GM19023 (cell line): ENCODE data around the gene MAPK13.
"Not testable (repeated sequence)": the region's sequence is repeated elsewhere in the genome, so short reads cannot be mapped to it uniquely, and the experiment has no call there.

Experiments used
- ATAC-seq: cut with Tn5 transposase; IDR thresholded peaks from one replicate; pipeline ENCODE4 v1.9.1; 2021; ENCODE audit warnings: mild to moderate bottlenecking, moderate library complexity; ENCODE audit not compliant: unreplicated experiment

Gene MAPK13

DNA sequence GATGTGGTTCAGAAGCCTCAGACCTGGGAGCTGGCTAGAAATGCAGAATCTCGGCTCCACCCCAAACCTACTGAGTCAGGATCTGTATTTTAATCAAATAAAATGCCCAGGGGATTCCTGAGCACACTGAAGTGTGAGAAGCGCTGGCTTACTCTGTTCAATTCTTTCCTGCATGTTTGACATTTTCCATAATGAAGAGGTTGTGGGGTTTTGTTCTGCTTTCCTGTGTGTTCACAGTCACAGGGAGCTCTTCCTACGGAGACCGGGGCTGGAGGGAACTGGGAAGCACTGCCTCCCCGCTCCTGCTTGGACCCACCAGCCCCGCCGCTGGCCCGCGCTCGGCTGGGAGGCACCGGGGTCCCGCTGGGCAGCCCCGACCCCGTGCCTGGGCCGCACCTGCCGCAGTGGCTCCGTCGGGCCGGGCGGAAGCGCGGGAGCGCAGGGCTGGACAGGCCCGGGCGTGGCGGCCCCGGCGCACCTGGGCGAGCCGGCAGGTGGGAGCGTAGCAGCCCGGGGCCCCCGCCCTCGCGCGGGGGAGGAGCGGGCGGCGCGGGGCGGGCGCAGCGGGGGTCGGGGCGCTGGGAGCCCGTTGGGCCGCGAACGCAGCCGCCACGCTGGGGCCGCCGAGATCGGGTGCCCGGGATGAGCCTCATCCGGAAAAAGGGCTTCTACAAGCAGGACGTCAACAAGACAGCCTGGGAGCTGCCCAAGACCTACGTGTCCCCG, at the start of gene MAPK13:
MAPK13 (plus strand) TSS at position 573 of the 726 bp plus-strand sequence; CDS start at position 643, 70 bp downstream.
- no peak for ATAC-seq

DNA sequence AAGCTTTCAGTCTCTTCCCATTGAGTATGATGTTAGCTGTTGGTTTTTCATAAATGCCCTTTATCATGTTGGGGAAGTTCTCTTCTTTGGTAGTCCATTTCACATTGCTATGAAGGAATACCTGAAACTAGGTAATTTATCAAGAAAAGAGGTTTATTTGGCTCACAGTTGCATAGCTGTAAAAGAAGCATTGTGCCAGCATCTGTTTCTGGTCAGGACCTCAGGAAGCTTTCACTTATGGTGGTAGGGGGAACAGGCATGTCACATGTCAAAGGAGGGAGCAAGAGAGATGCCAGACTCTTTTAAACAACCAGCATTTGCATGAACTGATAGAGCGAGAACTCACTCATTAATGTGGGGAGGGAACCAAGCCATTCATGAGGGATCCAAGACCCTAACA, 48.0 kb upstream of the MAPK13 start:
- ATAC-seq, result no peak

DNA sequence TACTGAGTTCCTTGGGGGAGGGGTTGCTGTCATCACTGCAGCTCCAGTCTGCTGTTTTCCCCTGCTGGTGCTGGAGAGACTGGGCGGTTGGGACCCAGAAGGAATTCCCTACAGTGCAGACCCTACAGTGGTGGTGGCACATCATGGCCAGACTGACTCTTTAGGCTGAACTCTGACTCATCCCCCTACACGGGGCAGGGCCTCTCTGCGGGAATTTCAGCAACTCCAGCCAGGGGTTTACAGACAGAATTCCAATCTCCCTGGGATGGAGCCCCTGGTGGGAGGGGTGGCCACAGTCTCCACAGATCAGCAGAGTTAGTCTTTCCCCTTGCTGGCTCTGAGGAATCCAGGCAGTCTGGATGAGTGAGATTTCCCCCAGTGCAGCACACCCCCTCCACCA, 46.9 kb upstream of the MAPK13 start:
- ATAC-seq, result no peak

- not testable (repeated sequence) for ATAC-seq
These were observed 42.1 kb upstream of the MAPK13 start for GRCh38 chr6:36088204-36088603.

GRCh38 chr6:36089048-36089447, 41.3 kb upstream of the MAPK13 start:
- ATAC-seq, result no peak

DNA sequence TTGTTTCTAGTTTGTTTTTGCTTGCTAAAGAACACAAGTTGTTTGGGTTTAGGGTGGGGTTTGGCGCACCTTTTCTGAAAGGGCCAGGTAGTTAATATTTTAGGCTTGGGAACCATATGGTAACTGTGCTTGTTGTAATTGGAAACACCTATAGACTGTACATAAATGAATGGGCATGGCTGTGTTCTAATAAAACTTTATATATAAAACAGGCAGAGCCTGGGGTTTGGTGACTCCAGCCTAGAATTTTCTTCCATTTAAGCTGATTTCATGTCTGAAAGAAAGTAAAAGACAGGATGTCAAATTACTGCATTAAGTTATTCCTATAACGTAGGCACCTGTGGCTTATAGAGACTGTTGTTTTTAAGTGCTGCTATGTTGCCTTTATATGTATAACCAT, 36.1 kb upstream of the MAPK13 start:
- ATAC-seq, result no peak

GRCh38 chr6:36094753-36095496, 35.4 kb upstream of the MAPK13 start:
- ATAC-seq, result no peak

DNA sequence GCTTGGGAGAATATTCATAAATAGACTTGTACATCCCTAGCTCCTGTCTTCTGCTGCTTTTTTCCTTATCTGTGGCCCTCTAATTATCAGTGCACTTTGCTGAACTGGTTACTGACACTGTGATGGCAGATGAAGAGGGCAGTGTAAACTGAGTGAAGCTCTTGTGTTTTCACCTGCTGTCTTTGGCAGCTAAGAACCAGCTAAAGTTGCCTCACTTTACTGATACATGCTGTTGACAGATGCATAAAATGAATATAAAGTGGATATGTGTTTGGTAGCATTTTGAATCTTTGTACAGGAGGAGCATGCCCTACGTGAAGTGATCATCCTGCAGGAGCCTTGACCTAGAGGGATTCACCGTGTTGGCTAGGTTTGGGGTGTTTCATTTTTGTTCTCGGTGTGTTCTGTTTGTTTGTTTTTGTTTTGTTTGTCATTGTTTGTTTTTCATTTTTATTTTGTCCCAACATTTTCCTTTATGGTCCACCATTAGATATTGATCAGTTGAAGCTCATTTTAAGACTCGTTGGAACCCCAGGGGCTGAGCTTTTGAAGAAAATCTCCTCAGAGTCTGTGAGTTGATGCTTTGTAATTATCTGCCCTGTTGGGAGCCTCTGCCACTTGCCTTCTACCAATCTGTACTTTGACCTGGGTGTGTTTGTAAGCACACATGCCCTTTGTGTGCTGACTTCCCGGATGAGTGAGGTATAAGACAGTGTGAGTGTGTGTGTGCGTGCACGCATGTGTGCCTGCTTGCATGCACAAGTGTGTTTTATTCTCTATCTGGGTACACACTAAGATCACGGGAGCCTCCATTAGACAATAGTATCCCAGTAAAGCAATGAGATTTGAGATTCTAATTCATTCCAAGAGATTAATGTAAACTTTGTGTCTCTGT, 34.6 kb upstream of the MAPK13 start:
- no peak for ATAC-seq

DNA sequence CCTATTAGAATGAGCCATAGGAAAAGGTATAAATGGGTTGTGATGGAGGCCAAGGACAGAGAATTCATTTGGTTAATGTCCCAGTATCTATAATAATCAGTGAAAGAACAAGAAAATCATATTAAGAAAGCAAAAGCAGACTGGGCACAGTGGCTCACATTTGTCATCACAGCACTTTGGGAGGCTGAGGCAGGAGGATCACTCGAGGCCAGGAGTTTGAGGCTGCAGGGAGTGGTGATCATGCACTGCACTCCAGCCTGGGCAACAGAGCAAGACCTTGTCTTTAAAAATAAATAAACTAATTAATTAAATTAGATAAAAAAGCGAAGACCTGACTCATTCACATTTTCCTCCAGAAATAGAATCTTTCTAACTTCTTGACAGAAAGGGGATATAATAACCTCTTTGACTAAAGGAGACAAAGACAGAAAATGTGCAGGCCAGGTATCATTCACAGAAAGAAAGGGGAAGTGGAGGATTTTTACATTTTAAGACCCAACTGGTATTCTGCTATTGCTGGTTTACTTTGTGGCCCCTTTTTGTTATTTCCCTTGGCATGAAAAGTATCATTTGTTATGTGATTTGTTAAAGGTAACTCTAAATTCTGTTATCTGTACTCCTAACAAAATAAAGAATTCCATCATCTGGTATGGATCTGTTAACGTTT, 31.9 kb upstream of the MAPK13 start:
- no peak for ATAC-seq

GRCh38 chr6:36098920-36099647, 31.2 kb upstream of the MAPK13 start:
- no peak for ATAC-seq

GRCh38 chr6:36099869-36100483, 30.3 kb upstream of the MAPK13 start:
- ATAC-seq, result no peak

GRCh38 chr6:36101691-36102090, 28.6 kb upstream of the MAPK13 start:
- ATAC-seq, result no peak

DNA sequence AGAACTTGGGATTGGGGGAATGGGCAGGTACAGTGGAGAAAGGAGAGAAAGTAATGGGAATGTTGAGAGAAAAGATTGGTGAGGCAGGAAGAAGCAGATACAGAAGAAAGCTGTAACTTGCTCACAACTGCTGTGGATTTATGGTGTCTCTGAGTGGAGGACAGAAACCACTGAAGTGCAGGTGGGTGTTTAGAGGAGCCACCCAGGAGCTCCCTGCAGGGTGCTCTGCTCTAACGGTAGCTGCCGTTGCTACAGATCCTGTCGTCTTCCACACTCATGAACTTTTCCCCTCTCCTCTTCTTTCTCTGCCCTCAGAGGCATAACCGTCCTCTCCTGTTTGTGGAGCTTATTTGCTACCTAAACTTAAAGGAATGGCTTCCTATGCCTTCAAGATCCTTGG, 27.5 kb upstream of the MAPK13 start:
- no peak for ATAC-seq

DNA sequence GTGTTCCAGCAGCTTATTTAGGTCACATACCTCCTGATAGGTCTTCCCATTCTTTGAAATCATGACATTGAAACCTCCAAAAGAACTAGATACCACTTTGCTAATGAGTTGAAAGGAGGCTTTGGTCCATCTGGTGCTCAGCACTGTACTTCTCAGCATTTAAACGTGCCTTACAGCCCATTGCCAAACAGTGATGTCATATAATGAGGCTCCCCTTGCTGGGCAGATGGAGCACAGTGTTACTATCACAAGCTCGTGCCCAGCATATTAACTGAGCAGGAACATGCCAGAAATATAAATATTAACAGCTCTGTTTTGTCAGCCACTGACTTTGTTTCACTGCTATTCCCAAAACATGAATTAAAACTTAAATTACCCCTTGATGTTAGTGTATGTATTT, 25.5 kb upstream of the MAPK13 start:
- no peak for ATAC-seq

DNA sequence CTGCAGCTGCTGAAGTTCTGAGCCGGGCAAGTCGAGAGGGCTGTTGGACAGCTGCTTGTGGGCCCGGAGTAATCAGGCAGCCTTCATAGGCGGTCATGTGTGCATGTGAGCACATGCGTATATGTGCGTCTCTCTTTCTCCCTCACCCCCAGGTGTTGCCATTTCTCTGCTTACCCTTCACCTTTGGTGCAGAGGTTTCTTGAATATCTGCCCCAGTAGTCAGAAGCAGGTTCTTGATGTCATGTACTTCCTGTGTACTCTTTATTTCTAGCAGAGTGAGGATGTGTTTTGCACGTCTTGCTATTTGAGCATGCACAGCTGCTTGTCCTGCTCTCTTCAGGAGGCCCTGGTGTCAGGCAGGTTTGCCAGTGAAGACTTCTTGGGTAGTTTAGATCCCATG, 21.2 kb upstream of the MAPK13 start:
- no peak for ATAC-seq

- ATAC-seq, result no peak
These were observed 20.3 kb upstream of the MAPK13 start for GRCh38 chr6:36110050-36110449.

DNA sequence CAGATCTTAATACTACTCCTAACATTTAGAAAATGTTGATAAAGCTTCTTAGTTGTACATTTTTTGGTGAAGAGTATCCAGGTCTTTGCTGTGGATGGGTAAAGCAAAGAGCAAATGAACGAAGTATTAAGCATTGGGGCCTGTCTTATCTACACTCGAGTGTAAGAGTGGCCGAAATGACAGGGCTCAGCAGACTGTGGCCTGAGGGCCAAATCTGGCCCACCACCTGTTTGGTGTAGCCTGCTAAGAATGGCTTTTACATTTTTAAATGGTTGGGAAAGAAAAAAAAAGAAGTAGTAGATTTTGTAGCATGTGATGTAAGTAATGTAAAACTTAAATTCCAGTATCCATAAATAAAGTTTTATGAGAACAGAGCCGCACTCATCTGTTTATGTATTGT, 19.4 kb upstream of the MAPK13 start:
- no peak for ATAC-seq

DNA sequence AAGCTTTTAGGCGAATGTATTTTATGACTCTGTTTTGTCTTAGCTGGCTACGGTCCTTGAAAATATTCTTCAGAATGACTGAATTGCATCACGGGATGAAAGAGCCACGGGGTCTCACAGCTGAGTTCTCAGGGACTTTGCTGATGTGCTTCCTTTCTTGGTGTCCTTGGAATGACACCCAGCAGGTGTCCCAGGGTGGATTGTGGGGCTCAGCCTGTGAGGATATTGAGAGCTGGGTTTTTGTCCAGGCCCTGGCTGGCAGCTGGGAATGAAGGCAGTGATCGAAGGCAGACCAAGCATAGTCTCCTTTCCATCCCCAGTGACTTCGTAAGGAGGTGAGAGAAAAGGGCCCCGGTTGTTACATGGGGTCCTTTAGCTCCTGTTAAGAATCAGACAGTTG, 18.8 kb upstream of the MAPK13 start:
- ATAC-seq, result no peak

- no peak for ATAC-seq
These were observed 17.3 kb upstream of the MAPK13 start for GRCh38 chr6:36113049-36113448.

DNA sequence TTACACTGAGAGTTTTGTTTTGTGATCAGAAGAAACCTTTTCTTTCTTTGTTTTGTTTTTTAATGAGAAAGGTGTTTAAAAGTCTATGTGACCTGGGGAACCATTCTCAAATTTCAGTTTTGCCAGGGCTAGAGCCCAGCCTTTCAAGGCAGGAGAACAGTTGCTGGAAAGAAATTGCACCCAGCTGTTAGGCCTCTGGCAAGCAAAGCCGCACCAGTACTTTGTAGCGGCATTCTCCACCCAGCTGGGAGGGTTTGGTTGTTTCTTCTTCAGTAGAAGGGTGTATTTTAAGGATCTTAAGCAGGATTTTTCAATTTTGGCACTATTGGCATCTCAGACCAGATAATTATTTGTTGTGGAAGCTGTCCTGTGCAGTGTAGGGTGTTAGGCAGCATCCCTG, 16.6 kb upstream of the MAPK13 start:
- no peak for ATAC-seq
